Keratinocyte (primary cell): Measurements from ENCODE around the gene GABRD. TPM values are rescaled to one million over a fixed set of nuclear protein-coding genes. Genes with fewer than 3 reads are reported as not detected.

Experiments
- DNase-seq: peaks from one replicate; pipeline ENCODE4 v3.0.0-alpha.2; 2011; ENCODE audit warnings: low read depth, missing footprints, low spot score
- FAIRE-seq: peaks from 2 replicates; lab custom pipeline; 2011; peaks lifted over from hg19 to GRCh38; lab: Jason Lieb, UNC
- H2AFZ ChIP-seq: 2 replicates; pipeline ENCODE4 v1.6.0; 2012; ENCODE audit warnings: low read length, control low read depth, inconsistent platforms; ENCODE audit not compliant: control insufficient read depth
- H3K27ac ChIP-seq: 2 replicates; pipeline ENCODE4 v1.5.1; 2011; ENCODE audit warnings: low read length; ENCODE audit not compliant: control insufficient read depth, insufficient read depth
- H3K27me3 ChIP-seq: 3 replicates; pipeline ENCODE4 v1.6.0; 2011; ENCODE audit warnings: low read length; ENCODE audit not compliant: control insufficient read depth, insufficient read depth; ENCODE audit errors: extremely low read depth
- H3K36me3 ChIP-seq, 2 experiments: 2 replicates in 1 of 2; 3 replicates in 1 of 2; pipeline ENCODE4 v1.5.1; 2011; ENCODE audit warnings: low read length in 2 of 2, mild to moderate bottlenecking in 1 of 2; ENCODE audit not compliant: control insufficient read depth in 2 of 2, insufficient read depth in 2 of 2; ENCODE audit errors: extremely low read depth in 1 of 2
- H3K4me1 ChIP-seq: 3 replicates; pipeline ENCODE4 v1.5.1; 2011; ENCODE audit warnings: low read length; ENCODE audit not compliant: control insufficient read depth, insufficient read depth; ENCODE audit errors: extremely low read depth
- H3K4me2 ChIP-seq: 3 replicates; pipeline ENCODE4 v1.6.0; 2011; ENCODE audit warnings: low read depth, low read length; ENCODE audit not compliant: control insufficient read depth, insufficient read depth; ENCODE audit errors: extremely low read depth
- H3K4me3 ChIP-seq, 3 experiments: fragments of 200-600 bp in 1 of 3; sonication (generic) in 1 of 3; 2 replicates in 2 of 3; 3 replicates in 1 of 3; pipeline ENCODE4 v1.5.1; 2011 to 2016; ENCODE audit warnings: low read length in 3 of 3, mild to moderate bottlenecking in 3 of 3, control low read depth in 2 of 3, inconsistent platforms in 1 of 3, low read depth in 1 of 3, mixed read lengths in 1 of 3, mixed run types in 1 of 3, moderate library complexity in 1 of 3; ENCODE audit not compliant: control insufficient read depth in 2 of 3, insufficient read depth in 2 of 3; ENCODE audit errors: extremely low read depth in 1 of 3
- H3K79me2 ChIP-seq: 2 replicates; pipeline ENCODE4 v1.6.0; 2012; ENCODE audit warnings: low read length; ENCODE audit not compliant: control insufficient read depth, insufficient read depth
- H3K9ac ChIP-seq: 3 replicates; pipeline ENCODE4 v1.6.0; 2011; ENCODE audit warnings: low read length; ENCODE audit not compliant: control insufficient read depth, insufficient read depth; ENCODE audit errors: extremely low read depth
- H3K9me1 ChIP-seq: 3 replicates; pipeline ENCODE4 v1.6.0; 2011; ENCODE audit warnings: low read length; ENCODE audit not compliant: control insufficient read depth, insufficient read depth; ENCODE audit errors: extremely low read depth
- H3K9me3 ChIP-seq: 2 replicates; pipeline ENCODE4 v1.5.1; 2012; ENCODE audit warnings: low read depth, low read length; ENCODE audit not compliant: control insufficient read depth
- H4K20me1 ChIP-seq: 3 replicates; pipeline ENCODE4 v1.6.0; 2011; ENCODE audit warnings: low read length; ENCODE audit not compliant: control insufficient read depth, insufficient read depth; ENCODE audit errors: extremely low read depth
- CTCF ChIP-seq, 3 experiments: IDR thresholded peaks in 1 of 3; conservative IDR thresholded peaks in 1 of 3; optimal IDR thresholded peaks in 1 of 3; 2 replicates in 2 of 3; 3 replicates in 1 of 3; pipeline versions ENCODE3 to v1.5.1; 2011; ENCODE audit warnings: low read length in 3 of 3, mild to moderate bottlenecking in 3 of 3, moderate library complexity in 2 of 3, control low read depth in 1 of 3, inconsistent platforms in 1 of 3; ENCODE audit not compliant: insufficient read depth in 2 of 3; ENCODE audit errors: extremely low read depth in 1 of 3
- EZH2 ChIP-seq: IDR thresholded peaks from one replicate; pipeline ENCODE4 v1.6.1; 2012; ENCODE audit warnings: inconsistent platforms, mild to moderate bottlenecking, low read length, moderate library complexity
- dilution Hi-C: fragments of 300-500 bp; cut with MboI; formaldehyde crosslinking; loops from one replicate; pipeline ENCODE4 v1.7.0; 2020; ENCODE audit warnings: low sequenced_read_pairs; ENCODE audit not compliant: extremely low pct_ligation_motif_present
- polyA plus RNA-seq, 5 experiments: library from polyadenylated mRNA; depleted of rRNA in 3 of 5; stranded (reverse) in 3 of 5; stranded (forward) in 1 of 5; unstranded in 1 of 5; fragments of >200 nt; gene quantifications; 1 replicate in 1 of 5; 2 replicates in 3 of 5; 3 replicates in 1 of 5; pipeline versions ENCODE4 v1.2.1 to v1.2.3, GENCODE V29; 2011 to 2012; ENCODE audit warnings: missing spikeins in 2 of 5, low read depth in 1 of 5, low replicate concordance in 1 of 5

GABRD gene
- polyA plus RNA-seq, 1 donor (not counting 4 experiments of a cell fraction or from before 2014, with no cell fraction given), result not detected

- Histone ChIP-seq H3K4me1 (no peaks in the 10 kb centered on the region), H4K20me1 (no peaks in the 10 kb centered on the region), H3K4me2 (no peak overlapping the region), H3K4me3 (no peak overlapping the region), H3K79me2 (no peaks in the 10 kb centered on the region), H3K9ac (no peak overlapping the region), H3K9me1 (no peaks in the 10 kb centered on the region), H3K27ac (no peak overlapping the region), H3K9me3 (no peaks in the 10 kb centered on the region), H2AFZ (no peak overlapping the region), H3K36me3 (no peaks in the 10 kb centered on the region), H3K27me3 (peaks cover 19% of the 10 kb centered on the region)
- dilution Hi-C loops, result no loop called here
- TF ChIP-seq CTCF (optimal IDR thresholded peaks at IDR 0.05 in 1 of 3, IDR thresholded peaks at IDR 0.05 in 1 of 3, conservative IDR thresholded peaks at IDR 0.05 in 1 of 3; ENCODE audit: extremely low read depth in 1 of 3, insufficient read depth in 2 of 3, low read length in 3 of 3) (no peak), EZH2 (no peak)
- FAIRE-seq (no peak), DNase-seq (no peak)
Measured at GRCh38 chr1:1987142-1987510, 32.0 kb upstream of the GABRD start.

DNA sequence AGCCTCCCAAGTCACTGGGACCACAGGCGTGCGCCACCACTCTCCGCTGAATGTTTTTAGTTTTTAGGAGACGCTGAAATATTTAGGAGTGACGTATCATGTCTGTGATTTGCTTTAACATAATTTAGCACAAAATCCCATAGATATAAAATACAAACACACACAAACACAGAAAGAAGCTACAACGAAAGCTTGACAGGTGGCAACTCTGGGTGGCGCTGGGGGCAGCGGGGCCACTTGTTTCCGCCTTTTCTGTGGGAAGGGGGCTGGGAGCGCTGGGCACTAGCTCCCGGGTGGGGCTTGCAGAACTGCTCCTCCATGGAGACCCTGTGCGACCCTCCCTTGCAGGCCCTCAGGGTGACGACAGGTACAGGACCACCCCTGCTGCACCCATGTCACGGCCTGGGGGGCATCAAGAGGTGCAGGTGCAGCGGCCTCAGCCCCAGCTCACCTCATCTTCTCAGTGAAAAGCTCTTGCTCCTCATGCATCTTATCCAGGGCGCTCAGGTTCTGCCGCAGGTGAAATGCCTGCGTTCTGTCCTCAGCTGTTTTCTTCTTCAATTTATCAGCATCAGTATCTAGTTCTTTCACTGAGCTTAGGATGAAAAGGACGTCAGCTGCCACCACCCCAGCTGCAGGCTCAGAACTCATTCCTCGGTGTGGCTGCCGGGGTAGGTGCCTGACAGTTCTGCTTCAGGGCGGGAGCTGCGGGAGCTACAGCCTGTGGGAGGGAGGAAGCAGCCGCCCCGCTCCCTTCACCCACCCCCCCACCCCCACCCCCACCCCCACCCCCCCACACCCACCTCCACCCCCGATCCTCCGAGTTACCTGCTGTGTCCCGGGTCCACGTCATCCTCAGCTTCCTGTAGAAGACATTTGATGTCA is 30.8 kb upstream of the GABRD start:
- Histone ChIP-seq H3K4me1 (no peaks in the 10 kb centered on the region), H3K36me3 (no peaks in the 10 kb centered on the region), H3K79me2 (no peaks in the 10 kb centered on the region), H3K4me3 (no peak overlapping the region), H3K9me1 (no peaks in the 10 kb centered on the region), H3K4me2 (no peak overlapping the region), H3K27me3 (peaks cover 19% of the 10 kb centered on the region), H4K20me1 (no peaks in the 10 kb centered on the region), H3K9ac (no peak overlapping the region), H2AFZ (no peak overlapping the region), H3K9me3 (no peaks in the 10 kb centered on the region), H3K27ac (no peak overlapping the region)
- dilution Hi-C loops, result no loop called here
- DNase-seq (no peak), FAIRE-seq (no peak)
- TF ChIP-seq EZH2, result no peak
- TF ChIP-seq CTCF (optimal IDR thresholded peaks at IDR 0.05 in 1 of 3, IDR thresholded peaks at IDR 0.05 in 1 of 3, conservative IDR thresholded peaks at IDR 0.05 in 1 of 3; ENCODE audit: extremely low read depth in 1 of 3, insufficient read depth in 2 of 3, low read length in 3 of 3), result no peak
